GM21390 (cell line): ENCODE results near the gene RAB3GAP1.

Experiments
- ATAC-seq: cut with Tn5 transposase; IDR thresholded peaks from one replicate; pipeline ENCODE4 v1.9.1; 2021; ENCODE audit not compliant: unreplicated experiment

The RAB3GAP1 gene

GRCh38 chr2:135208016-135208415 is 155.9 kb downstream of the RAB3GAP1 start:
- no peak for ATAC-seq

- no peak for ATAC-seq
These were observed 160.7 kb downstream of the RAB3GAP1 start for GRCh38 chr2:135212757-135213156.

- no peak for ATAC-seq
These were observed 166.3 kb downstream of the RAB3GAP1 start for GRCh38 chr2:135218426-135218825.

- ATAC-seq = no peak
These were observed 167.1 kb downstream of the RAB3GAP1 start for GRCh38 chr2:135219226-135219625.
